AG04449 (cell line): ENCODE data around the gene ATP13A4.

ENCODE experiments used
- CTCF ChIA-PET: fragments of 350-600 bp; formaldehyde crosslinking; extraction: SDS; loops from one replicate; lab custom pipeline; 2021; ENCODE audit warnings: antibody characterized with exemption; lab: Yijun Ruan, JAX
- POLR2A ChIA-PET: fragments of 400-600, 350-600 bp; formaldehyde crosslinking; extraction: SDS; loops from one replicate; lab custom pipeline; 2020; ENCODE audit warnings: antibody characterized with exemption, inconsistent platforms; lab: Yijun Ruan, JAX
- DNase-seq: peaks from one replicate; pipeline ENCODE4 v3.0.0-alpha.2; 2010; ENCODE audit warnings: low read depth, low spot score
- H3K4me3 ChIP-seq: 2 replicates; pipeline ENCODE4 v1.5.1; 2011; ENCODE audit warnings: low read depth, mild to moderate bottlenecking, control low read depth, low read length
- TF ChIP-seq, protein P1 (sequence below): IDR thresholded peaks from one replicate; pipeline ENCODE4 v1.5.1; 2011; ENCODE audit warnings: mild to moderate bottlenecking, moderate library complexity, low read length, control low read depth, inconsistent platforms; ENCODE audit not compliant: insufficient read depth; ENCODE audit errors: missing control alignments

The ATP13A4 gene

DNA sequence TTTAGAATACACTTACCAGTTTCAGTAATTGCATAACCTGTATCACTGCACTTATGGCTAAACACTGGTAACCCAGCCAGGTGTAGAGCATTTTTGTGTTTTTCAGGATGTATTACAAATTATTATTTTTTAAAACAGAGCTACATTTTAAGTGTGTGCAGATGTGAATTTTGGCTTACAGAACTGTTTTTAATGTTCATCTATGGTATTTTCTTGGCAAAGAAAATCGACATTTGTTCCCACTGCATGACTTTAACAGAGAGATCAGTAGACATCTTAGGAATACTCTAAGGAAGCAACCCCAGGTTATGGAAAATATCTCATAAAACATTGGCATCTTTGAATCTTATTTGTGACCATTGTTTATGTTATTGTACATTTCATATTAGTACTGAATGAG lies 73.3 kb downstream of the ATP13A4 start:
- ChIA-PET POLR2A (no interaction called here), CTCF (no interaction called here)
- DNase-seq = no peak
- TF ChIP-seq, protein P1, sequence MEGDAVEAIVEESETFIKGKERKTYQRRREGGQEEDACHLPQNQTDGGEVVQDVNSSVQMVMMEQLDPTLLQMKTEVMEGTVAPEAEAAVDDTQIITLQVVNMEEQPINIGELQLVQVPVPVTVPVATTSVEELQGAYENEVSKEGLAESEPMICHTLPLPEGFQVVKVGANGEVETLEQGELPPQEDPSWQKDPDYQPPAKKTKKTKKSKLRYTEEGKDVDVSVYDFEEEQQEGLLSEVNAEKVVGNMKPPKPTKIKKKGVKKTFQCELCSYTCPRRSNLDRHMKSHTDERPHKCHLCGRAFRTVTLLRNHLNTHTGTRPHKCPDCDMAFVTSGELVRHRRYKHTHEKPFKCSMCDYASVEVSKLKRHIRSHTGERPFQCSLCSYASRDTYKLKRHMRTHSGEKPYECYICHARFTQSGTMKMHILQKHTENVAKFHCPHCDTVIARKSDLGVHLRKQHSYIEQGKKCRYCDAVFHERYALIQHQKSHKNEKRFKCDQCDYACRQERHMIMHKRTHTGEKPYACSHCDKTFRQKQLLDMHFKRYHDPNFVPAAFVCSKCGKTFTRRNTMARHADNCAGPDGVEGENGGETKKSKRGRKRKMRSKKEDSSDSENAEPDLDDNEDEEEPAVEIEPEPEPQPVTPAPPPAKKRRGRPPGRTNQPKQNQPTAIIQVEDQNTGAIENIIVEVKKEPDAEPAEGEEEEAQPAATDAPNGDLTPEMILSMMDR = no peak
- no peak overlapping the region for H3K4me3 ChIP-seq

DNA sequence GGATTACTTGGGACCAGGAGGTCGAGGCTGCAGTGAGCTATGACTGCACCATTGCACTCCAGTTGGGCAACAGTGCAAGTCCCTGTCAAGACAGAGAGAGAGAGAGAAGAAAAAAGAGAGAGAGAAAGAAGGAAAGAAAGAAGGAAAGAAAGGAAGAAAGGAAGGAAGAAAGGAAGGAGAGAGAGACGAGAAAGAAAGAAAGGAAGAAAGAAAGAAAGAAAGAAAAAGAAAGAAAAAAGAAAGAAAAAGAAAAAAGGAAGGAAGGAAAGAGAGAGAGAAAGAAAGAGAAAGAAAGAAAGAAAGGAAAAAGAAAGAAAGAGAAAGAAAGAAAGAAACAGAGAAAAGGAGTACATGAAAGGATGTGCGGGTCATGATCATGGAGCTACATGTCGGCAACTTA lies 80.2 kb downstream of the ATP13A4 start:
- CTCF ChIA-PET = no interaction called here
- POLR2A ChIA-PET = no interaction called here
- no peak for DNase-seq
- no peak overlapping the region for H3K4me3 ChIP-seq
- TF ChIP-seq, protein P1 = no peak

DNA sequence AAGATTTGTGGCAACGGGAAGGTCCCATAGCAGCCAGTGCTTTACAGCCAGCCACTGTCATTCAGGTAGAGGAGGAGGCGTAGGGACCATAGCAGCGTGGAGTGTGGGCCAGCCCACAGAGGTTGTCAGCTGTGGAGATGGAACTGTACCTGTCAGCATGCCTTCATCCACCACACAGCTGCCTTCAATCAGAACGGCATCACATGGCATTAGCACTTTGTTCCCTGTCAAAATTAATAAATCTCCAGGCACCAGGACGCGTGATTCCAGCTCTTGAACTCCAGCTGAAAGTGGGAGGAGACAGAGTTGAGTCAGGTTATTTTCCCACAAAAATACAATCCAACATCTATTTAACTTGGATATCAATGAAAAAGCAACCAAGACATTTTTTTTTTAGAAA lies 84.0 kb downstream of the ATP13A4 start:
- TF ChIP-seq, protein P1 = no peak
- ChIA-PET CTCF (interaction anchor here (1.0 kb wide), 1 partner anchor 10 kb away, joined by 3 read pairs; no protein-coding TSS in a partner anchor), POLR2A (no interaction called here)
- no peak overlapping the region for H3K4me3 ChIP-seq
- no peak for DNase-seq

DNA sequence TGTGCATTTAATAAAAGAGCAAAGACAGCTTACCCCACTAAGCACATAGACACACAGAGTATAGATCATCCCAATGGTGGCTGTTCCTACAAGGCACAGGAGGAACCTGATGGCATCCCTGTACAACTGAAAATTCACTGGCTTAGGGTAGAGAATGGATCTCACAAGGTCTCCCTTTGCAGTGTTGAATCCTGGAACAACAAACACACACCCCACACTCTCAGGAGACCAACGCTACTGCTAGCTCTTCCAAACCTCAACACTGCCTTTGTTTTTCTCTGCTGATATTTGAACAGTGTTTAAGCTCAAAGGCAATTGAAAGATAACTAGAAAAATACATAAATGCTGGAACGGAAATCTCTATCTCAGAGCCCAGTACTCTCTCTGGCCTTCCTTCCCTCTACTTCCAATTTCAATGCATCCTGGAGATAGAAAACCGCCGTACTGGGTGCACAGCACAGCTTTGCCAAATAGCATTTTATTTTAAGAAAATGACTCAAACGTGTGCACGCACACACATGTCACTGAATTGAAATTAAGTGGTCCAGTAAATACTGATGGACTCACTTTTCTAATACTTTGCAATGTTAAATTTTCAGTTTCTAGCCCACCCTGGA lies 88.6 kb downstream of the ATP13A4 start:
- ChIA-PET CTCF (no interaction called here), POLR2A (no interaction called here)
- TF ChIP-seq, protein P1 = no peak
- DNase-seq = no peak
- no peak overlapping the region for H3K4me3 ChIP-seq

DNA sequence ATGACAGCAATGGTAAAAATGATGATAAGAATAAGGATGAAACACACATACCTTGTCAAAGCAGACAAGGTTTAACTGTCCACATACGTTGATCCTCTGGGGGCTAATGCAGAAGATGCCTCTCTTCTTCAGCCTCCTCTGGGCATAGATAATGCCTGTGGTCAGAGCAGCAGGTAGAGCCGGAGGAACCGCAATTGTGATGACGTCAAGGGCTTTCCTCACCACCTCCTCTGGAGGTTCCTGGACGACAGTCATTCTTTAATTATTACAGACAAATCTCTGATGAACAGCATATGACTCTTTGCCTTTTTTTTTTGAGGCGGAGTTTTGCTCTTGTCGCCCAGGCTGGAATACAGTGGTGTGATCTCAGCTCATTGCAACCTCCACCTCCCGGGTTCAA lies 89.8 kb downstream of the ATP13A4 start:
- POLR2A ChIA-PET = no interaction called here
- CTCF ChIA-PET = interaction anchor here (2.1 kb wide), 1 partner anchor 108 kb away, joined by 9 read pairs; no protein-coding TSS in a partner anchor
- H3K4me3 ChIP-seq = no peak overlapping the region
- TF ChIP-seq, protein P1 = no peak
- DNase-seq = no peak

DNA sequence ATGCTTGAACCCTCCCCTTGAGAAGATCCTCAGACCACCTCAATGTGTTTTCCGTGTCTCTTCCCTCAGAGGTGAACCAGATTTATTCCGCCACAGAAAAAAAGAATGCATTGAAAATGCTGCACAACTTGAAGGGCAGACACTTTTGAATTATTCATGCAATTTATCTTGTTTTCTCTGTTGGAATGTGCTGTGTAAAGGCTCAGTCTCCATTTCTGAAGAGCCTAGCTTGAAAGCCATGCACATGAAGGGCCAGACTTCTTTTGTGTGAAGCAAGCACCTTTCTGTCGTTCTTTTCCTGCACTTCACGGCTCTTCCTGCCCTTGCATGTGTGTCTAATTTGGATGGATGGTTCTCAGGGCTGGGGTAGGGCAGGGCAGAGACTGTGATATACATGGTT lies 97.2 kb downstream of the ATP13A4 start:
- POLR2A ChIA-PET = no interaction called here

More for the DNA sequence above, 97.2 kb downstream of the ATP13A4 start:
- TF ChIP-seq, protein P1 = no peak
- DNase-seq = no peak
- H3K4me3 ChIP-seq = no peak overlapping the region
- CTCF ChIA-PET = interaction anchor here (1.2 kb wide), 1 partner anchor 113 kb away, joined by 3 read pairs; no protein-coding TSS in a partner anchor
